ENCODE data around the gene ASIC1.
"Not testable (repeated sequence)": the region's sequence is repeated elsewhere in the genome, so short reads cannot be mapped to it uniquely, and the experiment has no call there.

ASIC1 gene

GRCh38 chr12:50061171-50061570 lies 3.8 kb downstream of the ASIC1 start:
- DNase-seq (ENCODE audit: low read depth in 2 of 2) = no peak

GRCh38 chr12:50061946-50062686 lies 4.7 kb downstream of the ASIC1 start:
- DNase-seq (ENCODE audit: low read depth in 2 of 2) = no peak

GRCh38 chr12:50062728-50063460 lies 5.5 kb downstream of the ASIC1 start:
- no peak for DNase-seq (ENCODE audit: low read depth in 2 of 2)

GRCh38 chr12:50065726-50066310 lies 8.4 kb downstream of the ASIC1 start:
- no peak for DNase-seq (ENCODE audit: low read depth in 2 of 2)

GRCh38 chr12:50066402-50066801 lies 9.0 kb downstream of the ASIC1 start:
- no peak for DNase-seq (ENCODE audit: low read depth in 2 of 2)

- no peak for DNase-seq (ENCODE audit: low read depth in 2 of 2)
These were observed 11.7 kb downstream of the ASIC1 start for GRCh38 chr12:50069069-50069468.

GRCh38 chr12:50069539-50069938 lies 12.1 kb downstream of the ASIC1 start:
- no peak for DNase-seq (ENCODE audit: low read depth in 2 of 2)

- DNase-seq (ENCODE audit: low read depth in 2 of 2) = peak; percentile 41 to 43
These were observed 13.1 kb downstream of the ASIC1 start for GRCh38 chr12:50070314-50071060.

- DNase-seq (ENCODE audit: low read depth in 2 of 2) = no peak
These were observed 15.0 kb downstream of the ASIC1 start for GRCh38 chr12:50072198-50072907.

- DNase-seq (ENCODE audit: low read depth in 2 of 2) = no peak
These were observed 15.8 kb downstream of the ASIC1 start for GRCh38 chr12:50073206-50073605.

- DNase-seq (ENCODE audit: low read depth in 2 of 2) = no peak
These were observed 16.3 kb downstream of the ASIC1 start for GRCh38 chr12:50073712-50074111.

GRCh38 chr12:50074936-50075807 lies 17.8 kb downstream of the ASIC1 start:
- DNase-seq (ENCODE audit: low read depth in 2 of 2) = peak; percentile 64 to 72

GRCh38 chr12:50075808-50076170 lies 18.4 kb downstream of the ASIC1 start:
- DNase-seq (ENCODE audit: low read depth in 2 of 2) = no peak

- no peak for DNase-seq (ENCODE audit: low read depth in 2 of 2)
These were observed 19.7 kb downstream of the ASIC1 start for GRCh38 chr12:50077099-50077498.

- DNase-seq (ENCODE audit: low read depth in 2 of 2) = no peak
These were observed 20.9 kb downstream of the ASIC1 start for GRCh38 chr12:50078281-50078680.

GRCh38 chr12:50079771-50080170 lies 22.4 kb downstream of the ASIC1 start:
- DNase-seq (ENCODE audit: low read depth in 2 of 2) = no peak

GRCh38 chr12:50081096-50081808 lies 23.9 kb downstream of the ASIC1 start:
- no peak for DNase-seq (ENCODE audit: low read depth in 2 of 2)

GRCh38 chr12:50082644-50083043 lies 25.2 kb downstream of the ASIC1 start:
- DNase-seq (ENCODE audit: low read depth in 2 of 2) = no peak

GRCh38 chr12:50083301-50083700 lies 25.9 kb downstream of the ASIC1 start:
- no peak for DNase-seq (ENCODE audit: low read depth in 2 of 2)

GRCh38 chr12:50084409-50084774 lies 27.0 kb downstream of the ASIC1 start:
- DNase-seq (ENCODE audit: low read depth in 2 of 2) = not testable (repeated sequence)

Data from stimulated activated CD8-positive, alpha-beta memory T cell treated with anti-CD3 and anti-CD28 coated beads, Interleukin-7, amount 100 ng/mL, for 1 hour (primary cell).